Measurements from ENCODE around the gene KIRREL1.

Gene KIRREL1

DNA sequence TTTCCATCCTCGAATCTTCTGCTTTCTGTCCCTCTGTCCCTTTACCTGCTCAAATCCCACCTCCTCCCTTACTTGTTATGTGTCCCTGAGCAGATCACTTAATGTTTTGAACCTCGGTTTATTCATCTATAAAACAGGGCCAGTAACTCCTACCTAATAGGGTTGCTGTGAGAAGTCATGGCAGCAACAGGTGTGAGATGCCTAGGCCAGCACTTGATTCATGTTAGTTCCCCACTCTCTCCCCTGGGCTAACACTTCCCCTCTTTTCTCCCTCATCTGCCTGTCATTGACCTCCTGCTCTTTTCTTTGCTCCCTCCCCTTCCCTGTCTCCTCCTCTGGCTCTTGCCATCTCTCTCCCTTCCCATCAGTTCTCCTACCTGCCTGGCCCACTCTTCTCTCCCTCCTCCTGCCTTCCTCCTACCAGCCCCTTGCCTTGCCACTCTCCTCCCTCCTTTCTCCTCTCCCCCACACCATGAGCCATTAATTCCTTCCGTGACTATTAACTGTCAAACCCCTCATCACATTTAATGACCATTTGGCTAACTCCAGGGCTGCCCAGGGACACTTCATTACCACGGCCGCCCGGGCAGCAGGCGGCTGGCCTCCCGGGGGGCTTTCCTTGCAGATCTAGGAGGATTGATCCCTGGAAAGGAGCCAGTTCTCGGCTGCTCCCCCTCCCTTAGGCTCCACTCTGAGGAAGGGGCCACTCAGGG is 96.6 kb downstream of the KIRREL1 start:
- TF ChIP-seq, protein P1, sequence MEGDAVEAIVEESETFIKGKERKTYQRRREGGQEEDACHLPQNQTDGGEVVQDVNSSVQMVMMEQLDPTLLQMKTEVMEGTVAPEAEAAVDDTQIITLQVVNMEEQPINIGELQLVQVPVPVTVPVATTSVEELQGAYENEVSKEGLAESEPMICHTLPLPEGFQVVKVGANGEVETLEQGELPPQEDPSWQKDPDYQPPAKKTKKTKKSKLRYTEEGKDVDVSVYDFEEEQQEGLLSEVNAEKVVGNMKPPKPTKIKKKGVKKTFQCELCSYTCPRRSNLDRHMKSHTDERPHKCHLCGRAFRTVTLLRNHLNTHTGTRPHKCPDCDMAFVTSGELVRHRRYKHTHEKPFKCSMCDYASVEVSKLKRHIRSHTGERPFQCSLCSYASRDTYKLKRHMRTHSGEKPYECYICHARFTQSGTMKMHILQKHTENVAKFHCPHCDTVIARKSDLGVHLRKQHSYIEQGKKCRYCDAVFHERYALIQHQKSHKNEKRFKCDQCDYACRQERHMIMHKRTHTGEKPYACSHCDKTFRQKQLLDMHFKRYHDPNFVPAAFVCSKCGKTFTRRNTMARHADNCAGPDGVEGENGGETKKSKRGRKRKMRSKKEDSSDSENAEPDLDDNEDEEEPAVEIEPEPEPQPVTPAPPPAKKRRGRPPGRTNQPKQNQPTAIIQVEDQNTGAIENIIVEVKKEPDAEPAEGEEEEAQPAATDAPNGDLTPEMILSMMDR (IDR thresholded peaks at IDR 0.05), result no peak
- Histone ChIP-seq H3K9ac (no peak overlapping the region), H3K27ac (no peak overlapping the region), H3K36me3 (ENCODE audit: control insufficient read depth, insufficient read depth, low read length) (no peaks in the 10 kb centered on the region), H3K79me2 (no peaks in the 10 kb centered on the region), H3K4me3 (ENCODE audit: low read depth, low read length) (no peak overlapping the region), H3K27me3 (ENCODE audit: control insufficient read depth, insufficient read depth, low read length) (no peaks in the 10 kb centered on the region), H3K4me2 (ENCODE audit: low read length) (no peak overlapping the region), H3K9me3 (ENCODE audit: control insufficient read depth, low read length) (no peaks in the 10 kb centered on the region), H3K4me1 (no peaks in the 10 kb centered on the region), H2AFZ (no peak overlapping the region)

DNA sequence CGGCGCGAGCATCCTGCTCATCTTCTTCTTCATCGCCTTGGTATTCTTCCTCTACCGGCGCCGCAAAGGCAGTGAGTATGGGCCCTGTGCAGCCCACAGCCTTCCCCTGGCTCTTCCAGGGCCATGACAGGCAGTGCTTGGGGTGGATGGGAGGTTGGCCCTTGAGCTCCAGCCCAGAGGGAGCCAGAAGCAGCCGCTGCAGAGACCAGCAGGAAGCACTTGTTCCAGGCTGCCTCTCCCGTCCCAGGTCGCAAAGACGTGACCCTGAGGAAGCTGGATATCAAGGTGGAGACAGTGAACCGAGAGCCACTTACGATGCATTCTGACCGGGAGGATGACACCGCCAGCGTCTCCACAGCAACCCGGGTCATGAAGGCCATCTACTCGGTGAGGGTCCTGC is 99.9 kb downstream of the KIRREL1 start:
- H2AFZ ChIP-seq, result no peak overlapping the region
- H3K9ac ChIP-seq, result no peak overlapping the region
- H3K79me2 ChIP-seq, result no peaks in the 10 kb centered on the region
- H3K4me2 ChIP-seq (ENCODE audit: low read length), result no peak overlapping the region
- H3K27me3 ChIP-seq (ENCODE audit: control insufficient read depth, insufficient read depth, low read length), result no peaks in the 10 kb centered on the region
- TF ChIP-seq, protein P1 (IDR thresholded peaks at IDR 0.05), result no peak
- no peak overlapping the region for H3K27ac ChIP-seq
- H3K9me3 ChIP-seq (ENCODE audit: control insufficient read depth, low read length), result no peaks in the 10 kb centered on the region
- no peaks in the 10 kb centered on the region for H3K4me1 ChIP-seq
- H3K4me3 ChIP-seq (ENCODE audit: low read depth, low read length), result no peak overlapping the region
- no peaks in the 10 kb centered on the region for H3K36me3 ChIP-seq (ENCODE audit: control insufficient read depth, insufficient read depth, low read length)

DNA sequence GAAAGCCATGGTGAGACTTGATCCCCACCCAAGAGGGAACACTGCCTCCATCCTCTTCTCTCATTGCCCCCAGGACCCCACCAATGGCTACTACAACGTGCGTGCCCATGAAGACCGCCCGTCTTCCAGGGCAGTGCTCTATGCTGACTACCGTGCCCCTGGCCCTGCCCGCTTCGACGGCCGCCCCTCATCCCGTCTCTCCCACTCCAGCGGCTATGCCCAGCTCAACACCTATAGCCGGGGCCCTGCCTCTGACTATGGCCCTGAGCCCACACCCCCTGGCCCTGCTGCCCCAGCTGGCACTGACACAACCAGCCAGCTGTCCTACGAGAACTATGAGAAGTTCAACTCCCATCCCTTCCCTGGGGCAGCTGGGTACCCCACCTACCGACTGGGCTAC is 101.1 kb downstream of the KIRREL1 start:
- no peak overlapping the region for H2AFZ ChIP-seq
- H3K9ac ChIP-seq, result no peak overlapping the region
- no peaks in the 10 kb centered on the region for H3K36me3 ChIP-seq (ENCODE audit: control insufficient read depth, insufficient read depth, low read length)
- no peaks in the 10 kb centered on the region for H3K27me3 ChIP-seq (ENCODE audit: control insufficient read depth, insufficient read depth, low read length)
- H3K4me2 ChIP-seq (ENCODE audit: low read length), result no peak overlapping the region
- TF ChIP-seq, protein P1 (IDR thresholded peaks at IDR 0.05), result no peak
- no peak overlapping the region for H3K4me3 ChIP-seq (ENCODE audit: low read depth, low read length)
- no peaks in the 10 kb centered on the region for H3K79me2 ChIP-seq
- no peak overlapping the region for H3K27ac ChIP-seq
- H3K4me1 ChIP-seq, result no peaks in the 10 kb centered on the region
- no peaks in the 10 kb centered on the region for H3K9me3 ChIP-seq (ENCODE audit: control insufficient read depth, low read length)

DNA sequence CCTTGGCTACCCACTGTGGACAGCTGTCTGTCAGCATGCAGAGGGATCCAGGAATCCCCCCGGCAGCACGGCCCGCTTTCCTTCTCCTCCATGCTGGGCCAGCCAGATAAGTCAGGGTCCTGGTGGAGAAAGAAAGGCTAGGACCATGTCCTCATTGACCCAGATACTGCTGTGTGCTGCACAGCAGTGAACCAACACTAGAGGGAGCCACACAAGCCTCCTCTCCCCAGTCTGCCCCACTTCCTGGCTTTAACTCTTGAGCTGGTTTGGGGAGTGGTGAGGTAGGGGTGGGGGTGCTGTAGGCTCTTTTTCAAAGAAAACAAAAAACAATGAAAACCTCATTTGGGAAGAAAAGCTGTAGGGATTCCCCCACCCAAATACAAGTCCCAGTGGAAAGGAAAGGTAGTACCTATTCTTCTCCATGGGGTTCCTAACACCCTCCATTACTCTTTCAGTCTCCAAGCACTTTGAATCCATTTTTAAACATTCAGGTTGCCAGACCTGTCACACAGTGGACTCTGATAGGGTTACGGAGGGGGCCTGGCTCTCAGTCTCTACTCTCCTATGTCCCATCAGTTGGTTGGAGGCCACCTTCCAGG is 102.4 kb downstream of the KIRREL1 start:
- H3K36me3 ChIP-seq (ENCODE audit: control insufficient read depth, insufficient read depth, low read length), result no peaks in the 10 kb centered on the region
- TF ChIP-seq, protein P1 (IDR thresholded peaks at IDR 0.05), result peak; percentile 17
- H3K9ac ChIP-seq, result no peak overlapping the region
- no peak overlapping the region for H3K27ac ChIP-seq
- no peak overlapping the region for H3K4me3 ChIP-seq (ENCODE audit: low read depth, low read length)
- no peaks in the 10 kb centered on the region for H3K9me3 ChIP-seq (ENCODE audit: control insufficient read depth, low read length)
- no peak overlapping the region for H3K4me2 ChIP-seq (ENCODE audit: low read length)
- H3K4me1 ChIP-seq, result no peaks in the 10 kb centered on the region
- no peaks in the 10 kb centered on the region for H3K79me2 ChIP-seq
- no peaks in the 10 kb centered on the region for H3K27me3 ChIP-seq (ENCODE audit: control insufficient read depth, insufficient read depth, low read length)
- H2AFZ ChIP-seq, result no peak overlapping the region

DNA sequence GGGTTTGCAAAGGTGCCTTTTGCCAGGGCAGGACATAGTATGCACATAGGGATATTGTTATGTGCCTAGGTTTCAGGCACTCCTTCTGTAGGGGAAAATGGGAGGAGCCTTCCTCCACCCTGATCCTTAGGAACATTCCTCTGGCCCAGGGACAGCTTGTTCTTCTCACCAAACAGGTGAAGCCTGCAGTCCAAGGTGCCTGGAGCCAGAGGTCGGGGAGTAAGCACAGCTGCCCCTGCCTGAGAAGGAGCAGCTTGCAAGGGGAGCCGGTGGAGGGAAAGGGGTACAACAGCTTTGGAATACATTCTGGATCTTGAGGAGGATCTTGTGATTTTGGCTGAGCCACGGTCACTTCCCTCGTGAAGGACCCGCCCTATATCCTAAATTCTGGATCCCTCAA is 104.8 kb downstream of the KIRREL1 start:
- Histone ChIP-seq H3K36me3 (ENCODE audit: control insufficient read depth, insufficient read depth, low read length) (no peaks in the 10 kb centered on the region), H3K4me3 (ENCODE audit: low read depth, low read length) (no peak overlapping the region), H3K4me2 (ENCODE audit: low read length) (no peak overlapping the region), H3K79me2 (no peaks in the 10 kb centered on the region), H3K9me3 (ENCODE audit: control insufficient read depth, low read length) (no peaks in the 10 kb centered on the region), H3K27me3 (ENCODE audit: control insufficient read depth, insufficient read depth, low read length) (no peaks in the 10 kb centered on the region), H3K4me1 (no peaks in the 10 kb centered on the region), H3K9ac (no peak overlapping the region), H2AFZ (no peak overlapping the region), H3K27ac (no peak overlapping the region)
- TF ChIP-seq, protein P1 (IDR thresholded peaks at IDR 0.05), result no peak

Data from parathyroid adenoma (tissue), 2 donors.